Hepatic stellate cell (primary cell): ENCODE data around the gene ENTR1.
A peak's percentile ranks its signal among the peaks of the same experiment; 100 is the strongest.
"Not testable (repeated sequence)": the region's sequence is repeated elsewhere in the genome, so short reads cannot be mapped to it uniquely, and the experiment has no call there.

ENCODE experiments used
- DNase-seq: peaks from one replicate; pipeline ENCODE4 v3.0.0; 2011; ENCODE audit warnings: low spot score

The ENTR1 gene

GRCh38 chr9:136419092-136419420 lies 8.6 kb upstream of the ENTR1 start:
- no peak for DNase-seq

DNA sequence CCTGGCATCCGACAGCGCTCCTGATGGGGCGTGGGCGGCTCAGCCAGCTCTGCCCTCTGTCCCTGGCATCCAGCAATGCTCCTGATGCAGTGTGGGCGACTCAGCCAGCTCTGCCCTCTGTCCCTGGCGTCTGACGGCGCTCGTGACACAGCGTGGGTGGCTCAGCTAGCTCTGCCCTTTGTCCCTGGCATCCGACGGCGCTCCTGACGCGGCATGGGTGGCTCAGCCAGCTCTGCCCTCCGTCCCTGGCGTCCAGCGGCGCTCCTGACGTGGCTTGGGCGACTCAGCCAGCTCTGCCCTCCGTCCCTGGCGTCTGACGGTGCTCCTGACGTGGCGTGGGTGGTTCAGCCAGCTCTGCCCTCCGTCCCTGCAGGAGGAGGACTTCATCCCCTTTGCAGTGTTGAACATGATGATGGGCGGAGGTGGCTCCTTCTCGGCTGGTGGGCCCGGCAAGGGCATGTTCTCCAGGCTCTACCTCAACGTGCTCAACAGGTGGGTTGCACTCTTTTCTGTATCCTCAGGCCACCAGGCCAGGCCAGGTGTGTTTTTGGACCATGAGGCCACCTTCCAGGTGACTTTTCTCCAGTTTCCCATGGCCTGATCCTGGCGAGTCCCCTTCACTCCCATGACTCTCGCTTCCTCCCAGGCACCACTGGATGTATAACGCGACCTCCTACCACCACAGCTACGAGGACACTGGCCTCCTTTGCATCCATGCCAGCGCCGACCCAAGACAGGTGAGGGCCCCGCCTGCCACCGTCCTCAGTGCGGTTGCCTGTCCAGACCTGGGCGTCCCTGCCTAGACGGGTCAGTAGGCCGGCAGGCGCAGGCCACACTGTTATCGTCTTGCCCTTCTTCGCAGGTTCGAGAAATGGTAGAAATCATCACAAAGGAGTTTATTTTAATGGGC lies 8.0 kb upstream of the ENTR1 start:
- no peak for DNase-seq

DNA sequence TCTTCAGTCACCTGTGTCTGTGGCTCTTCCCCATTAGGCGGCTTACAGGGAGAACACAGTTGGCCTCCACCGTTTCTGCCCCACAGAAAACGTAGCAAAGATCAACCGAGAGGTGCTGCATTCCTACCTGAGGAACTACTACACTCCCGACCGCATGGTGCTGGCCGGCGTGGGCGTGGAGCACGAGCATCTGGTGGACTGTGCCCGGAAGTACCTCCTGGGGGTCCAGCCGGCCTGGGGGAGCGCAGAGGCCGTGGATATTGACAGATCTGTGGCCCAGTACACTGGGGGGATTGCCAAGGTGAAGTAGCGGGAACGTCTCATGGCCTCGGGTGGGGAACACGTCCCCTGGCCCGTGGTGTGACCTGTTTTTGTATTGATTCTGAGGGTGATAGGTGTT lies 6.5 kb upstream of the ENTR1 start:
- DNase-seq: no peak

DNA sequence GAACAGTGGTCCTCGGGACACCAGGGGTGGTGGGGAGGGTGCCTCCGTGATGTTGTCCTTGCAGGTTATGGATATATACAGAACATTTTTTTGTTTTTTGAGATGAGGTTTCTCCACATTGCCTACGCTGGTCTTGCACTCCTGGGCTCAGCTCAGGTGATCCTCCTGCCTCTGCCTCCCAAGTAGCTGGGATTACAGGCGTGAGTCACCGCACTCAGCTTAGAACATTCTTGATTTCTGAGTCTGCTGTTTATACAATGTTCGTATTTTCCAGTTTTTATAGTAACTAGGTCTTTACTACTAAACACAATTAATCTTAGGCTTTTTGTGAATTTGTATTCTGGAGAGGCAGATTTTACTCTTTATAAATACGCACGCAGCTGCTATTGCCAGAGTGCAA lies 6.0 kb upstream of the ENTR1 start:
- DNase-seq: no peak

DNA sequence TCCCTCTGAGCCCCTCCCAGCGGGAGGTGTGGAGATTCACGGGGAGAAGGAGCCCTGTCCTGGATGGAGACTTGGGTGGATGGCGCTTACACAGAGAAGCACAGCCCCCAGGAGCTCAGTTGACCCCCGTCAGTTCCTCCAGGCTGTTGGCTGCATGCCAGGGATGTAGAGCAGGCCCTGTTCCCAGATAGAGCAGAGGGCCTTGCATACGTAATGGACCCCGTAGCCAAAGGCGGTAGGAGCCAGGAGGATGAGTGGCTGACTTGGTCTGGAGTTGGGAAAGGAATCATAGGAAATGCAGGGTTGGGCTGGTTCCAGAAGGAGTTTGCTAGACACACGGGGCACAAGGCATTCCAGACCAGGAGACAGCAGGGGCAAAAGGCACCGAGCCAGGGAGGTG lies 2.5 kb upstream of the ENTR1 start:
- no peak for DNase-seq

GRCh38 chr9:136411378-136411777 lies 964 bp upstream of the ENTR1 start:
- no peak for DNase-seq

DNA sequence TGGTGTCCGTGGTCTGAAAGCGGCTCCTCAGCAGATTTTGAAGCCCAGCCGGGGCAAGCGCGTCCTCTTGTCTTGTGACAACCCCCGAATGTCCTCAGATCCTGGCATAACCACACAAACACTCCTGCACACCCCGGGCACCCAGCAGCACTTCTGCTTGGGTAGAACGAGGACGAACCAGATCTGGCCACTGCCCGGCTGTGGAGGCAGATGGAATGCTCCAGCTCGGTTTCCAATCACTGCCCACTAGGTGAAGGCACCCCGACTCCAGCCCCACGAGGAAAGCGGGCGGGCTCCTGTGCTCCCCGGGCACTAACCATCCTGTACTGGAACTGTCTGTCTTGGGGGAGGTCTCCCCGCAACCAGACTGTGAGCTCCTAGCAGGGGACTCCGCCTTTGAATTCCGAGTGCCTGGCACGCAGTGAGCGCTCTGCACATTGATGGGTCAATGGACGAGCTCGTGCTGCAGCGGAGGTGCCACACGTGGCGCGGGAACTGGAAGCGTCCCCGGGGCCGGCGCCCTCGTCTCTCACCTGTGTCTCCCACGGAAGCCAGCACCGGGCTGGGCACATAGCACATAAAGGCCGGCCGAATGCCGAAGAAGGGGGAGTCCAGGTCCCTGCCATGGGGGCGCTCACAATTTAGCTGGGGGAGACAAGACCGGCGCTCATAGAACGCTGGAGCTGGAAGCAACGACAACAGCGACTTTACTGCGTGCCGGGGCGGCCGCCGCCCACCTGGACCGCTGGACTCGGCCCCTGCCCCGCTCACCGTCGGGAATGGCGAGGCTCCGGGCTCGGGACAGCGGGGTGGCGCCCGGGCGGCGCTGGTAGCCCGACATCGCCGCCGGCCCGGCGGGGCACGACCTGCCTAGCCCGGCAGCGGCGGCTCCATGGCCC lies 608 bp downstream of the ENTR1 start:
- DNase-seq: peak; percentile 84

GRCh38 chr9:136407911-136408310 lies 2.5 kb downstream of the ENTR1 start:
- DNase-seq: no peak

- DNase-seq: not testable (repeated sequence)
Observed at GRCh38 chr9:136407061-136407460, 3.4 kb downstream of the ENTR1 start.

DNA sequence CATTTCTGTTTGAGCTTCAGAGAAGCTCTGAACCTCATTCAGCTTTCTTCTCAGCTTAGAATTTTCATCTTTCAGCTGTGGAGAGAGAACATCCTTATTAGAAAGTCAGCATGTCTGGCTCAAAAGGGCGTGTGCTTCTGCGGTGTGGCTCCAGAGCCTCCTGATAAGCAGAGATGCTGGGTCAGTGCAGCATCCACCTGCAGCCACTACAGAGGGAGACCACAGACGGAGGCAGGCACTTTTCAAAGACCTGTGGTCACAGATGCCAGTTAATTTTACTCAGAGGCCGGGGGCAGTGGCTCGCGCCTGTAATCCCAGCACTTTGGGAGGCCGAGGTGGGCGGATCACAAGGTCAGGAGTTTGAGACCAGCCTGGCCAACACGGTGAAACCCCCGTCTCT lies 4.5 kb downstream of the ENTR1 start:
- not testable (repeated sequence) for DNase-seq

DNA sequence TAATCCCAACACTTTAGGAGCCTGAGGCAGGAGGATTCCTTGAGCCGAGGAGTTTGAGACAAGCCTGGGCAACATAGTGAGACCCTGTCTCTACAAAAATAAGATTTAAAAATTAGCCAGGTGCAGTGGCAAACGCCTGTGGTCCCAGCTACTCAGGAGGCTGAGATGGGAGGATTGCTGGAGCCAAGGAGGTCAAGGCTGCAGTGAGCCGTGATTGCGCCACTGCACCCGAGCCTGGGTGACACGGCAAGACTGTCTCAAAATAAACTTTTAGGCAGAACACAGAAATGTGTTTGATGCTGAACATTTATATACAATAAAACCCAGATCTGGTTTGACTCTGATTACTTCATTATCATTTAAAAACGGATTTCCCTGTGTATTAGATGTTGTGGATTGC lies 4.9 kb downstream of the ENTR1 start:
- DNase-seq: no peak

DNA sequence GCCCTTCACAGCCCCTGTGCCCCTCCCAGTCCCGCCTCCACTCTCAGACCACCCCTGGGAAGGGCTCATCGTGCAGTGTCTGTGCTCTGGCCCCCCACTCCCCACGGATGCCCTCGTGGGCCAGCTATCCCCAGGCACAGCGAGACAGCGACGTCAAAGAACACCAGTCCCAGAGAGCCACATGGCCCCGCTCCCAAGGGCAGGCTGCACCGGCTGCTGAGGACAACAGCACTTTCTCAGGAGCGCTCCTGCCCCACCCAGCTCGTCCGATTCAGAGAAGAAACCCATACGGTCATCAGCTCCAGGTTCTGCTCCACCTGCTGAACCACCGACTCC lies 5.6 kb downstream of the ENTR1 start:
- no peak for DNase-seq

- no peak for DNase-seq
Observed at GRCh38 chr9:136403915-136404800, 6.3 kb downstream of the ENTR1 start.

GRCh38 chr9:136403538-136403914 lies 6.9 kb downstream of the ENTR1 start:
- no peak for DNase-seq

- DNase-seq: no peak
Observed at GRCh38 chr9:136402067-136402466, 8.3 kb downstream of the ENTR1 start.

DNA sequence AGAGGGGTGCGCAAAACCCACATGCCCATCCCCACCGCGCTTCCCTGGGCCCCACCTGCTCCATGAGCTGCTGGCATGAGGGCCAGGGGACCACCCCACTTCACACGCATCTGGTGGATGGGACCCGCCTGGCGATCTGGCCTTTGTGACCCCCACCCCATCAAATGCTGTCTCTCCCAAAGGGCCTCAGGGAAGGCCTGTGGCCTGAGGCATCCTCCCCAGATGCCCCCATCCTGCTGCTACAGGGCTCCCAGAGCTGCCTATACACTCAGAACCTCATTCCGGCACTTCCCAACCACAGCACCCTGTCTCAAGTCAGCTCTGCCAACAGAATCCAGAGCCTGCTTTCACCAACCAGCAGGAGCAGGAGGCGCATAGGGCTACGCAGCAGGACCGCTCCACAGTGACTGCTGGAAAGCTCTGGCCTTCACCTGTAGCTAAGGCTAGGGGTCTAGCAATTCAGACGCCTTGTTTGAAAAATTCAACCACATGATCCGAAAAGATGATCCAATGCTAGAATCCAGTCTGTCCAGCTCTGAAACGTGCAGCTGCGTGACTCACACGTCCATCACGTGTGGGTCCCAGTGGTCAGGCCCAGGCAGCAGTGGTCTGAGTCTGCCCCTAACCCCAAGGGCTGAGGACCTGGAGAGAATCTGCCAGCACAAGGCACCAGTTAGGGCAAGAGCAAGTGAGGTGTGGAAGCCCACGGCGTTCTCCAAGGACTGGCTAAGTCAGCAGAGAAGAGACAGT lies 9.1 kb downstream of the ENTR1 start:
- DNase-seq: no peak

DNA sequence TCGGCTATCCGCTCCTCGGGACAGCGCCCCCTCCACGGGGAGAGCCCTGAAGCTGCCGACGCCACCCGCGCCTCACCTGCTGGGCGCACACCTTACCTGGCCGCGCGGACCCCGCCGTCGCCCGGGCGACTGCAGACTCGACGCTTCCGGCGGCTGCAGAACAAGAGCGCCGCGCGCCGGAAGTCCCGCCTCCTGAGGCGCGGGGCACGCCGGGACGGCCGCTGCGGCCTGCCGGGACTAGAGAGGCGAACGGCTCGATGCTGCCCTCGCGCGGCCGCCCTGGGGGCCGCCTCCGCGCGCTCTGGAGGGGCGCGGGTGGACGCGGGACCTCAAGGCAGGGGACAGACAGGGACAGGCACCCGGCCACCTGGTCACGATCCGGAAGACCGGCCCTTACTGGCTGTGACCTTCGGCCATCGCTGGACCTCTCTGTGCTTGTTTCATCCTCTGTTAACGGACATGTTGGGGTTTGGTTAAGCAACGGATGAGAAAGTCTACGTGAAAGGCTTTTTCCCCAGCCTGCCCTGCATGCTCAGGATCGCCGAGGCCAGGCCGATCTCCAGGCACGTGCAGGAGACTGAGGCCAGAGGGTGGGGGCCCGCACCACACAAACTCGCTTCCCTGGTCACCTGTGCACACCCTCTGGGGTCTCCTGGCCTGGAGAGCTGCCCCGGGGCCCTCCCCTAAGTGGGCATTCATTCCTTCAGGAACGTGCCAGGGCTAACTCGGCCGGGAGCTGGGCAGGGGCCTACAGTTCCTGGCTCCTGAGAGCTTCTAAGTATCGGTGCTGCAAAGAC lies 10.2 kb downstream of the ENTR1 start, which contains the start of gene SNAPC4:
SNAPC4 (minus strand) TSS at position 133 of the 797 bp plus-strand sequence. CDS start 1,742 bp downstream, outside the sequence.
- DNase-seq: peak; percentile 94

DNA sequence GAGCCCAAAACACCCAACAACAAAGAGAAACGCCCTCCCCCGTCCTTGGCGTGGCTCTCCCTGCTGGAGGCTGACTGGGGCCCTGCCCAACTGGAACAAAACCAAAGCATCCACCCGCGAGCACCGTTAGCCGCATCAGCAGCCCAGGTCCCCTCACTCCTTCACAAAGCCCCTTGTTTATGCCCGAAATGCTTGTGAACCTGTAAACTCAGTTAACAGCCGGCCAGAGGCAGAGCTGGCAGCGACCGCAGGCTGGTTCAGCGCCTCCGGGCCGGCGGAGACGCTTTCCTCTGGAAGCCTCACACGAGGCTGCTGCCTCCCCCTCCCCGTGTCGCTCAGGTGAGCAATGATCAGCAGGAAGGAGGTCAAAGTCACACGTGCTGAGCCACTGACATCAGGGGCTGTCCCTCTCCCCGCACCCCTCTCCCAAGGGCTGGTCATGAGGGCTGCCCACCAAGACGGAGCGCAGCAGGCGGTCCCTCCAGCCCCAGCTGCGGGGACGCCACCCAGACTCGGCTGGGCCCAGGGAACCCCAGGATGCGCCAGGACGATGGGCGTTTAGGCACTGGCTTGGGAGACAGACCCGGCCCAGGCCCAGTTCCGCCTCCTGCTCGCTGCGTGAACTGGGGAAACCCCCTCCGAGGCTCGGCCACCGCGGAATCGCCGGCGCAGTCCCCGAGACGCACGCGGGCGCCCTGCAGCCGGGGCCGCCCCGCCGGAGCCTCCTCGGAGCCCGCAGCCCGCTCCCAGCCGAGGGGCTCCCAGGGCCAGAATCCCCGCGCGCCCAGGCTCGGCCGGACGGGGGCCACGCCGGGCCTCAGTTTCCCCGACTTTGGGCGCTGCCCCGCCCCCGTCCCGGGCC lies 11.0 kb downstream of the ENTR1 start:
- peak; percentile 39 for DNase-seq

GRCh38 chr9:136398286-136398685 lies 12.1 kb downstream of the ENTR1 start:
- no peak for DNase-seq

GRCh38 chr9:136397643-136398042 lies 12.8 kb downstream of the ENTR1 start:
- no peak for DNase-seq
